Mesodermal cell (in vitro differentiated cells): ENCODE results near the gene DMBX1.

ENCODE experiments used
- H3K27ac ChIP-seq: 2 replicates; pipeline ENCODE4 v1.7.0; 2013; ENCODE audit warnings: mild to moderate bottlenecking, low read depth, low read length, moderate library complexity; ENCODE audit not compliant: severe bottlenecking
- H3K36me3 ChIP-seq: 2 replicates; pipeline ENCODE4 v1.7.1; 2013; ENCODE audit warnings: mild to moderate bottlenecking, low read length, moderate library complexity; ENCODE audit not compliant: control insufficient read depth, insufficient read depth
- H3K4me1 ChIP-seq: one replicate; pipeline ENCODE4 v1.7.1; 2013; ENCODE audit warnings: mild to moderate bottlenecking, low read length; ENCODE audit not compliant: insufficient read depth, control insufficient read depth, poor library complexity, severe bottlenecking
- H3K4me3 ChIP-seq: 2 replicates; pipeline ENCODE4 v1.7.0; 2013; ENCODE audit warnings: low read length, control low read depth, mild to moderate bottlenecking; ENCODE audit not compliant: insufficient read depth, poor library complexity, severe bottlenecking; ENCODE audit errors: extremely low read depth
- H3K9me3 ChIP-seq: 2 replicates; pipeline ENCODE4 v1.7.1; 2013; ENCODE audit warnings: mild to moderate bottlenecking, low read length, moderate library complexity; ENCODE audit not compliant: control insufficient read depth
- WGBS, 2 experiments: methylation state at CpG; one replicate each; pipeline ENCODE4 v1.1.5; 2013; ENCODE audit warnings: missing lambda C conversion rate in 2 of 2; ENCODE audit not compliant: insufficient coverage in 2 of 2; 5-methylcytosine and 5-hydroxymethylcytosine counted together

Gene DMBX1

GRCh38 chr1:46492871-46493270 lies 3.2 kb downstream of the DMBX1 start:
- Histone ChIP-seq H3K27ac (no peak overlapping the region), H3K9me3 (no peaks in the 10 kb centered on the region), H3K4me3 (no peak overlapping the region), H3K4me1 (peaks cover 8% of the 10 kb centered on the region), H3K36me3 (no peaks in the 10 kb centered on the region)
- WGBS, 2 experiments, result 5 to 7% methylated on average over 15 of the region's 20 CpGs

GRCh38 chr1:46493316-46494032 lies 3.8 kb downstream of the DMBX1 start:
- WGBS, 2 experiments, result 50 to 63% methylated on average over 11 to 18 of the region's 19 CpGs
- Histone ChIP-seq H3K4me1 (peaks cover 8% of the 10 kb centered on the region), H3K27ac (no peak overlapping the region), H3K9me3 (no peaks in the 10 kb centered on the region), H3K36me3 (no peaks in the 10 kb centered on the region), H3K4me3 (no peak overlapping the region)

- Histone ChIP-seq H3K4me1 (peaks cover 6% of the 10 kb centered on the region), H3K4me3 (no peak overlapping the region), H3K9me3 (no peaks in the 10 kb centered on the region)
Measured at GRCh38 chr1:46494910-46495309, 5.3 kb downstream of the DMBX1 start.

GRCh38 chr1:46495778-46496177 lies 6.1 kb downstream of the DMBX1 start:
- no peaks in the 10 kb centered on the region for H3K36me3 ChIP-seq
- no peak overlapping the region for H3K27ac ChIP-seq
- no peaks in the 10 kb centered on the region for H3K4me1 ChIP-seq
- H3K9me3 ChIP-seq, result no peaks in the 10 kb centered on the region
- 80 to 82% methylated on average over 1 to 2 of the region's 2 CpGs for WGBS, 2 experiments
- H3K4me3 ChIP-seq, result no peak overlapping the region

More at GRCh38 chr1:46494910-46495309, 5.3 kb downstream of the DMBX1 start:
- Histone ChIP-seq H3K36me3 (no peaks in the 10 kb centered on the region), H3K27ac (no peak overlapping the region)
- 100% methylated on average over 1 of the region's 1 CpG; no CpG with 5 or more reads in 1 of the 2 experiments for WGBS, 2 experiments

GRCh38 chr1:46496505-46496904 lies 6.9 kb downstream of the DMBX1 start:
- no peak overlapping the region for H3K4me3 ChIP-seq
- no peaks in the 10 kb centered on the region for H3K9me3 ChIP-seq
- H3K36me3 ChIP-seq, result no peaks in the 10 kb centered on the region
- 82 to 94% methylated on average over 3 to 6 of the region's 6 CpGs for WGBS, 2 experiments
- no peaks in the 10 kb centered on the region for H3K4me1 ChIP-seq
- no peak overlapping the region for H3K27ac ChIP-seq

GRCh38 chr1:46497020-46497419 lies 7.4 kb downstream of the DMBX1 start:
- Histone ChIP-seq H3K36me3 (no peaks in the 10 kb centered on the region), H3K9me3 (no peaks in the 10 kb centered on the region), H3K4me1 (no peaks in the 10 kb centered on the region), H3K4me3 (no peak overlapping the region), H3K27ac (no peak overlapping the region)
- WGBS, 2 experiments, result 71% methylated on average over 1 to 2 of the region's 3 CpGs

GRCh38 chr1:46497665-46498064 lies 8.0 kb downstream of the DMBX1 start:
- Histone ChIP-seq H3K36me3 (no peaks in the 10 kb centered on the region), H3K27ac (no peak overlapping the region), H3K4me1 (no peaks in the 10 kb centered on the region), H3K9me3 (no peaks in the 10 kb centered on the region), H3K4me3 (no peak overlapping the region)
- WGBS, 2 experiments, result 95% methylated on average over 11 to 19 of the region's 19 CpGs

- Histone ChIP-seq H3K4me3 (no peak overlapping the region), H3K4me1 (no peaks in the 10 kb centered on the region), H3K9me3 (no peaks in the 10 kb centered on the region), H3K27ac (no peak overlapping the region), H3K36me3 (no peaks in the 10 kb centered on the region)
- 100% methylated on average over 1 of the region's 3 CpGs for WGBS, 2 experiments
Measured at GRCh38 chr1:46501528-46501927, 11.9 kb downstream of the DMBX1 start.

- no peaks in the 10 kb centered on the region for H3K36me3 ChIP-seq
- no peak overlapping the region for H3K4me3 ChIP-seq
- H3K9me3 ChIP-seq, result no peaks in the 10 kb centered on the region
- 100% methylated on average over 4 of the region's 4 CpGs for WGBS, 2 experiments
- H3K27ac ChIP-seq, result no peak overlapping the region
- no peaks in the 10 kb centered on the region for H3K4me1 ChIP-seq
Measured at GRCh38 chr1:46503421-46503820, 13.8 kb downstream of the DMBX1 start.

- no peaks in the 10 kb centered on the region for H3K4me1 ChIP-seq
- no peaks in the 10 kb centered on the region for H3K9me3 ChIP-seq
- H3K27ac ChIP-seq, result no peak overlapping the region
- no peaks in the 10 kb centered on the region for H3K36me3 ChIP-seq
- WGBS, 2 experiments, result 92 to 95% methylated on average over 12 to 15 of the region's 17 CpGs
- no peak overlapping the region for H3K4me3 ChIP-seq
Measured at GRCh38 chr1:46506470-46507219, 17.0 kb downstream of the DMBX1 start.

- Histone ChIP-seq H3K4me1 (peaks cover 9% of the 10 kb centered on the region), H3K4me3 (no peak overlapping the region), H3K36me3 (no peaks in the 10 kb centered on the region), H3K27ac (no peak overlapping the region), H3K9me3 (no peaks in the 10 kb centered on the region)
- WGBS, 2 experiments, result 80% methylated on average over 1 of the region's 5 CpGs; no CpG with 5 or more reads in 1 of the 2 experiments
Measured at GRCh38 chr1:46508757-46509156, 19.1 kb downstream of the DMBX1 start.
